Ovary (tissue), 9 donors: ENCODE data around the gene LCLAT1. TPM values are rescaled to one million over a fixed set of nuclear protein-coding genes. Genes with fewer than 3 reads are reported as not detected.

Experiments used
- DNase-seq, 5 donors: peaks; one replicate each; pipeline ENCODE4 v3.0.0-alpha.2; 2019 to 2020
- H3K27ac ChIP-seq, 2 donors: fragments of 200-600 bp; one replicate each; pipeline versions ENCODE4 v1.5.1 to v1.8.0; 2019 to 2022
- H3K27me3 ChIP-seq: fragments of 200-600 bp; one replicate; pipeline ENCODE4 v1.8.0; 2022
- H3K36me3 ChIP-seq: fragments of 200-600 bp; sonication (generic); one replicate; pipeline ENCODE4 v1.5.1; 2019
- H3K4me1 ChIP-seq: one replicate; pipeline ENCODE4 v1.8.1; 2013; ENCODE audit warnings: mild to moderate bottlenecking, moderate library complexity; ENCODE audit not compliant: insufficient read depth
- H3K4me3 ChIP-seq: fragments of 200-600 bp; sonication (generic); one replicate; pipeline ENCODE4 v1.5.1; 2017
- H3K9me3 ChIP-seq, 2 donors: fragments of 200-600 bp in 1 of 2; sonication (generic) in 1 of 2; one replicate each; pipeline versions ENCODE4 v1.5.1 to v1.8.1; 2013 to 2019; ENCODE audit warnings: mild to moderate bottlenecking in 1 of 2, moderate library complexity in 1 of 2
- EP300 ChIP-seq: sonication (generic); formaldehyde crosslinking; IDR thresholded peaks from one replicate; pipeline ENCODE4 v1.6.1; 2017; ENCODE audit warnings: antibody characterized with exemption
- POLR2A ChIP-seq: fragments of 450-650 bp; IDR thresholded peaks from one replicate; pipeline ENCODE4 v1.6.1; 2017; ENCODE audit warnings: antibody characterized with exemption, mild to moderate bottlenecking, moderate library complexity
- WGBS, 3 donors: extraction: QIAGEN DNeasy Blood & Tissue Kit in 1 of 3; methylation state at CpG; one replicate each; pipeline versions ENCODE4 v1.1.5 to v1.1.7; 2013 to 2017; 5-methylcytosine and 5-hydroxymethylcytosine counted together
- intact Hi-C, 4 donors: fragments of 100-400 bp; cut with DNase I; formaldehyde crosslinking; loops; one replicate each; pipeline versions ENCODE4 v1.11.0 to v1.15.1; 2022 to 2023
- polyA plus RNA-seq, 2 donors: library from polyadenylated mRNA; stranded (reverse); fragments of 200-250 nt in 1 of 2; fragments of 350-450 nt in 1 of 2; fragmentation: Illumina TruSeq in 1 of 2; extraction: RNeasy Lipid Tissue Mini Kit (QIAGEN cat#74804) in 1 of 2; gene quantifications; one replicate each; pipeline ENCODE4 v1.2.3, GENCODE V29; 2013 to 2014
- total RNA-seq, 7 donors: library from RNA; depleted of rRNA in 2 of 7; stranded (reverse); fragments of >200 nt in 2 of 7; fragmentation: NEBNext Ultra II Directional in 3 of 7; extraction: Animal tissue kit (Norgen Biotek cat#: 25700) in 3 of 7; gene quantifications; one replicate each; pipeline versions ENCODE4 v1.1.0 to v1.2.4, GENCODE V29; 2016 to 2023
- TF ChIP-seq, protein P1 (sequence below), 3 donors: fragments of 450-650 bp in 2 of 3; fragments of 200-600 bp in 1 of 3; IDR thresholded peaks; one replicate each; pipeline versions ENCODE4 v1.5.1 to v1.8.0; 2016 to 2022; ENCODE audit warnings: antibody characterized with exemption in 3 of 3, mild to moderate bottlenecking in 1 of 3
- donor health status: DM: no; HTN: no; CAD: no; lungs with moderate emphysema.
- donor health status: DM: no; HTN: no; CAD: no.
- donor health status: Bipolar disorder and iron deficiency.
- donor health status: DM: yes; HTN: yes; CAD: no.
- donor health status: DM: no; HTN: no; CAD: no.
- donor health status: DM: yes; HTN: yes; CAD: no.

LCLAT1 gene
- total and polyA plus RNA-seq, 9 donors: 3.2 to 26.5 (median 22.6) TPM

DNA sequence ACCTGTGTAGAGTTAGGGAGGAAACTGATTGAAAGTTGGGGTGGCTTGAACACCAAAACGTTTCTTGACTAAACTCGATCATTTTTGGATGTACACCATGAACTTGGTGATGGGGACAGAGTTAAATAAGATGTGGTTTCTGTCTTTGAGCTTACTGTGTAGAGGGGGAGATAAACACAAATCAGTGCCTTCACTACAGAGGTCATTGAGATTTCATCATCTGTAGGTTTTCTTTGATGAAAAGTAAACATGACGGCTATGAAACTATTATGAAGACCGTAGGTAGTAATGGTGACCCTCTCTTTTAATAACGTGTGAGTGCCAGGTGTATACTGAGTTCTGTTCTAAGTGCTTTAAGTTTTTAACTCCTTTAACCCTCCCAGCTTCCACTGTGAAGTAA, 6.5 kb downstream of the LCLAT1 start:
- DNase-seq: no peak
- Histone ChIP-seq H3K9me3 (no peaks in the 10 kb centered on the region), H3K27ac (no peak overlapping the region), H3K4me3 (no peak overlapping the region), H3K27me3 (no peaks in the 10 kb centered on the region), H3K36me3 (no peaks in the 10 kb centered on the region), H3K4me1 (peaks cover 1% of the 10 kb centered on the region)
- intact Hi-C loops: no loop called here
- WGBS, 3 donors: 65 to 85% (median 83%) methylated on average over 5 of the region's 5 CpGs
- TF ChIP-seq POLR2A (no peak), EP300 (no peak)
- TF ChIP-seq, protein P1, sequence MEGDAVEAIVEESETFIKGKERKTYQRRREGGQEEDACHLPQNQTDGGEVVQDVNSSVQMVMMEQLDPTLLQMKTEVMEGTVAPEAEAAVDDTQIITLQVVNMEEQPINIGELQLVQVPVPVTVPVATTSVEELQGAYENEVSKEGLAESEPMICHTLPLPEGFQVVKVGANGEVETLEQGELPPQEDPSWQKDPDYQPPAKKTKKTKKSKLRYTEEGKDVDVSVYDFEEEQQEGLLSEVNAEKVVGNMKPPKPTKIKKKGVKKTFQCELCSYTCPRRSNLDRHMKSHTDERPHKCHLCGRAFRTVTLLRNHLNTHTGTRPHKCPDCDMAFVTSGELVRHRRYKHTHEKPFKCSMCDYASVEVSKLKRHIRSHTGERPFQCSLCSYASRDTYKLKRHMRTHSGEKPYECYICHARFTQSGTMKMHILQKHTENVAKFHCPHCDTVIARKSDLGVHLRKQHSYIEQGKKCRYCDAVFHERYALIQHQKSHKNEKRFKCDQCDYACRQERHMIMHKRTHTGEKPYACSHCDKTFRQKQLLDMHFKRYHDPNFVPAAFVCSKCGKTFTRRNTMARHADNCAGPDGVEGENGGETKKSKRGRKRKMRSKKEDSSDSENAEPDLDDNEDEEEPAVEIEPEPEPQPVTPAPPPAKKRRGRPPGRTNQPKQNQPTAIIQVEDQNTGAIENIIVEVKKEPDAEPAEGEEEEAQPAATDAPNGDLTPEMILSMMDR (IDR thresholded peaks at IDR 0.05): no peak

DNA sequence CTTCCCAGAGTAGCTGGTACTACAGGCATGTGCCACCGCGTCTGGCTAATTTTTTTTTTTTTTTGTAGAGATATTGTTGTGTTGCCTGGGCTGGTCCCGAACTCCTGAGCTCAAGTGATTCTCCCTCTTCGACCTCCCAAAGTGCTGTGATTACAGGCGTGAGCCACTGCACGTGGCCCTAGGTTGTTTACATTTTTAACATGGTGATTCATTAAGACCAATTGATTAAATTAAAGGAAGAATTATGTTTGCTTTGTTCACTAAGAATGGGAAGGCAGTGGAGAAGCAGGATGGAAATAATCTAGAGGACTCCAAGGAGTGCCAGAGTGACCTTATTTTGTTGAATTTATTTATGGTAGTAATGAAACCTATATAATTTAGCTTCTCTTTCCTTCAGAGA, 7.5 kb downstream of the LCLAT1 start:
- DNase-seq: no peak
- TF ChIP-seq, protein P1 (IDR thresholded peaks at IDR 0.05): no peak
- TF ChIP-seq EP300 (no peak), POLR2A (no peak)
- H3K9me3 ChIP-seq: no peaks in the 10 kb centered on the region
- WGBS, 3 donors: 43 to 58% (median 50%) methylated on average over 6 of the region's 6 CpGs
- peaks cover 4% of the 10 kb centered on the region for H3K4me1 ChIP-seq
- no peaks in the 10 kb centered on the region for H3K27me3 ChIP-seq
- intact Hi-C loops: no loop called here
- H3K27ac ChIP-seq: no peak overlapping the region
- no peak overlapping the region for H3K4me3 ChIP-seq
- no peaks in the 10 kb centered on the region for H3K36me3 ChIP-seq

DNA sequence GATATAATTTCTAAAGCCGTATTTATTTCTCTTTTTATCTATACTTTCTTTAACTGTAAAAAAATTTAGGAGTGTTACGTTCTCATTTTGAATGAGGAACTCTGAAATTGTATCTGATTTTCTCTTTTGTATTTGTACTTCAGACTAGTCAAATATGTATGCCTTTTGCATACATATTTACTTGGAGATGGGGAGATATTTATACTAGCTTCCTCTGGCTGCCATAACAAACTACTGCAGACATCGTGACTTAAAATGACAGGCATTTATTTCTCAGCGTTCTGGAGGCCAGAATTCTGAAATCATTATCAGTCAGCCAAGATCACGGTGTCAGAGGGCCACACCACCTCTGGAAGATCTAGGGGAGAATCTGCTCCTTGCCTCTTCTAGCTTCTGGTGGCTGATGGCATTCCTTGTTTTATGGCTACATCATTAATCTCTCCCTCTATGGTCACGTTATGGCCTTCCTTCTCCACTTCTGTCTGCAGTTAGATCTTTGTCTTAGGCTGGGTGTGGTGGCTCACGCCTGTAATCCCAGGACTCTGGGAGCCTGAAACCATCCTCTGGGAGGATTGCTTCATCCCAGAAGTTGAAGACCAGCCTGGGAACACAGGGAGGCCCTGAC, 8.2 kb downstream of the LCLAT1 start:
- Histone ChIP-seq H3K9me3 (no peaks in the 10 kb centered on the region), H3K27me3 (no peaks in the 10 kb centered on the region), H3K36me3 (no peaks in the 10 kb centered on the region), H3K4me1 (peaks cover 4% of the 10 kb centered on the region), H3K4me3 (no peak overlapping the region), H3K27ac (no peak overlapping the region)
- WGBS, 3 donors: 65 to 69% (median 68%) methylated on average over 7 of the region's 7 CpGs
- TF ChIP-seq, protein P1 (IDR thresholded peaks at IDR 0.05): no peak
- TF ChIP-seq EP300 (no peak), POLR2A (no peak)
- intact Hi-C loops: no loop called here
- no peak for DNase-seq

DNA sequence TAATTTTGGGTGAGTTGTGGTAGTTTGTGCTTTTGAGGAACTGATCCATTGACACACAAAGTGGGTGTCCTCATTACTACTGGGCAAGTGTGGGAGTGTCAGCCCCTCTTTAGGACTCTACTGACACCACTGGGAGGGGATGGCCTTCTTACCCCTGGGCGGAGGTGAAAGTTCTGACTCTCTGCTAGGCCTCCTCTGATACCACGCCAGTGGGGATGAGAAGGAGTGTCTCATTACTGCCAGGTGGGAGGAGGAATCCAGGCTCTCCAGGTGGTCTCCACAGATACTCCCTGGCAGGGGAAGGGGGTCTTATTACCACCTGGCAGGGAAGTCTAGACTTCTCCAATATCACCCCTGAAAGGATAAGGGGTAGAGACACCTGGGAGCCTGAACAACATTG, 9.1 kb downstream of the LCLAT1 start:
- TF ChIP-seq, protein P1 (IDR thresholded peaks at IDR 0.05): no peak
- TF ChIP-seq EP300 (no peak), POLR2A (no peak)
- Histone ChIP-seq H3K4me3 (no peak overlapping the region), H3K27me3 (no peaks in the 10 kb centered on the region), H3K4me1 (peaks cover 4% of the 10 kb centered on the region), H3K27ac (no peak overlapping the region), H3K36me3 (no peaks in the 10 kb centered on the region), H3K9me3 (no peaks in the 10 kb centered on the region)
- intact Hi-C loops: no loop called here
- 91 to 100% (median 95%) methylated on average over 2 of the region's 2 CpGs for WGBS, 3 donors
- no peak for DNase-seq
